ENCODE data around the gene DNAJC12. TPM values are rescaled to one million over a fixed set of nuclear protein-coding genes. Genes with fewer than 3 reads are reported as not detected.

DNAJC12 gene
- total RNA-seq, 1 experiment from 2014 or later, result 4.3 TPM

- CTCF ChIA-PET, result interaction anchor here (0.7 to 2.7 kb wide), 31 partner anchors 9 to 560 kb away, joined by 3 to 26 read pairs (median 5); partner anchors contain the start of gene DNAJC12
- Histone ChIP-seq H4K20me1 (ENCODE audit: insufficient read depth) (no peaks in the 10 kb centered on the region), H3K4me1 (ENCODE audit: control insufficient read depth in 1 of 2, insufficient read depth in 2 of 2, low read length in 2 of 2) (peaks cover 0 to 7% of the 10 kb centered on the region in 2 experiments; a peak in 1 of 4 replicates), H2AFZ (ENCODE audit: low read depth, low read length, poor library complexity, severe bottlenecking) (peak overlapping the region; percentile 90), H3K4me2 (ENCODE audit: low read length) (peak overlapping the region; percentile 47), H3K36me3 (ENCODE audit: control insufficient read depth in 1 of 2, insufficient read depth in 2 of 2, low read length in 2 of 2) (no peaks in the 10 kb centered on the region), H3K27ac (ENCODE audit: low read depth, low read length) (no peak overlapping the region), H3K9ac (ENCODE audit: low read length) (no peak overlapping the region), H3K9me2 (ENCODE audit: insufficient read depth) (no peaks in the 10 kb centered on the region), H3K79me2 (ENCODE audit: insufficient read depth, low read length) (no peaks in the 10 kb centered on the region), H3K9me3 (ENCODE audit: control insufficient read depth in 1 of 2, insufficient read depth in 1 of 2, low read depth in 1 of 2, low read length in 2 of 2) (no peaks in the 10 kb centered on the region), H3K4me3 (replicated peaks in 1 of 2; ENCODE audit: low read depth in 1 of 2, low read length in 2 of 2) (no peak overlapping the region), H3K27me3 (ENCODE audit: insufficient read depth, low read length) (no peaks in the 10 kb centered on the region)
- TF ChIP-seq YY1 (IDR thresholded peaks at IDR 0.05; ENCODE audit: extremely low read depth, insufficient replicate concordance, low read depth, low read length), result peak; percentile 11
- no peak for TF ChIP-seq POLR2A (IDR thresholded peaks at IDR 0.05; ENCODE audit: borderline replicate concordance, extremely low read depth, insufficient read depth, insufficient read length)
- no peak for TF ChIP-seq CEBPB (IDR thresholded peaks at IDR 0.05; ENCODE audit: low read depth)
- TF ChIP-seq CTCF (IDR thresholded peaks at IDR 0.05 in 2 of 3, conservative IDR thresholded peaks at IDR 0.05 in 1 of 3; ENCODE audit: borderline replicate concordance in 1 of 3, insufficient read depth in 1 of 3, low read depth in 2 of 3, low read length in 2 of 3), result peak; percentile 69 to 89 (median 89); a peak in 5 of 6 replicates
- TF ChIP-seq FOSL1 (IDR thresholded peaks at IDR 0.05; ENCODE audit: low read depth), result no peak
- TF ChIP-seq RAD21 (IDR thresholded peaks at IDR 0.05; ENCODE audit: low read depth), result peak; percentile 84
- BruUV-seq (replicated peaks), result no TSS peak
- peak; percentile 42 for DNase-seq (ENCODE audit: low read depth, low spot score)
- RAD21 ChIA-PET (ENCODE audit: low non-redundant PET in 1 of 2, low total read pairs in 2 of 2, uncharacterized antibody in 2 of 2, unreplicated experiment in 2 of 2), result interaction anchor here (0.6 to 1.5 kb wide), 6 partner anchors 8 to 1108 kb away, joined by 3 to 6 read pairs (median 5); no protein-coding TSS in a partner anchor
- peak; percentile 96 for ATAC-seq
- POLR2A ChIA-PET, result interaction anchor here (0.6 to 1.6 kb wide), 5 partner anchors 24 to 597 kb away, joined by 3 to 4 read pairs (median 3); partner anchors contain the start of gene HNRNPH3
- intact Hi-C loops (cut with micrococcal nuclease), result loop anchor here (1.0 to 5.0 kb wide), 3 partner anchors 369 to 514 kb away; no protein-coding TSS in a partner anchor
Measured at GRCh38 chr10:67788028-67788886, 49.7 kb downstream of the DNAJC12 start.

Measured in HCT116 (cell line).